GM08714 (cell line): ENCODE data around the gene ZNF366.

ENCODE experiments used
- H3K4me3 ChIP-seq: fragments of 200-500 bp; sonication (Bioruptor generic); 2 replicates; pipeline ENCODE4 v1.5.1; 2014; ENCODE audit warnings: mild to moderate bottlenecking, low read length, inconsistent platforms
- ZNF274 ChIP-seq: IDR thresholded peaks from 2 replicates; pipeline ENCODE4 v1.6.1; 2012; ENCODE audit warnings: mild to moderate bottlenecking, low read depth, low read length

ZNF366 gene

GRCh38 chr5:72509401-72509800, 2.2 kb upstream of the ZNF366 start:
- no peak for TF ChIP-seq ZNF274
- H3K4me3 ChIP-seq: no peak overlapping the region

DNA sequence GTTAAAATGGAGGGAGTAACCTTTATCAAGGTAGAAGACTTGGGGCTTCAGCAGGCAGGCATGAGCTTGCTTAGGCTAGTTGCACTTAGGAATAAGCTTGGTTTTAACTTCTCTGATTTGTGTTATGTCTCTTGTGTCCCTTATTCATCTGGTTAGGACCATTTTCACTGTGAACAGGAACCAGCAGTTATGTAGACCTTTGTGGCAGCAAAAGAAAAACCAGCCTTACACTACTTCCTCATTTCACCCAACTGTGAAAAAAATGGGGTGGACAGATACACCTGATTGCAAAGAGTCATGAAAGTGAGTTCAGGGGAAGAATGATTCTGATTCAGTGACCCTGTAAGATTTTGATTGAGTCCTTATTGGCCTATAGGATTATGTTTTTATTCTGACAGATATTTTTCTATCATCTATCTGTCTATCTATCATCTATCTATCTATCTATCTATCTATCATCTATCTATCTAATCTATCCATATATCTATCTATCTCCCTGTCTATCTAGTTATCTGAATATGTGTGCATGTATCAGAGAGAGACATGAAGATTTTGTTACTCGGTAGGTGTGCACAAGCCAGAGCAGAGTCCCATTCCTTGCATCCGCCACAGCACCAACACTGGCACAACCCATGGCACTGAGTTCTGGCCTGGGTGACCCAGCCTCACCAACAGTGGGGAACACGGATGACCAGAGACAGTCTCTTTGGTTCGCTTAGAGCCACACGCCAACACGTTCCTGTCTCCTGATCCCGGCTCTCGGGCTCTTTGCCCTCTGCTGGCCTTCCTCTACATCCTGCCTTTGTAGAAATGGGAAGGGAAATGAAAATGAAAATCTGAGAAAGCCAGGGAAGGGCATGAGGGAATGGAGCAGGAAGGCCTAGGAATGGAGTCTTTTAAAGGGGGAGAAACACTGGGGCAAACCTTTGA, 1.3 kb upstream of the ZNF366 start:
- TF ChIP-seq ZNF274: no peak
- H3K4me3 ChIP-seq: no peak overlapping the region

DNA sequence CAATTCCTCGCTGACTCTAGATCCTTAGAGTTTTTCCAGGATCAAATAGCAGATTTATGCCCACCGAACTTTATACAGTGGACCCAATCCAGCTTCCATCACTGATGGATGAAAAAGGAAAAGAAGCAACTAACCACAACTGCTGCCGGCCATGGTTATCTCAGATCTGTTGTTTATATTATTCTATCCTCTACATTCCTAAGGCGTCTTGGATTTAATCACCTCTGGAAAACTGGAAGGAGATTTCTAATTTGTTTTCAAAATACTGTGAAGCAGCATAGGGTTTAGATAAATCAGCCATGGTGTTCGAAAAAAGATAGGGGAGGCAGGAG, 663 bp upstream of the ZNF366 start:
- no peak for TF ChIP-seq ZNF274
- H3K4me3 ChIP-seq: no peak overlapping the region

DNA sequence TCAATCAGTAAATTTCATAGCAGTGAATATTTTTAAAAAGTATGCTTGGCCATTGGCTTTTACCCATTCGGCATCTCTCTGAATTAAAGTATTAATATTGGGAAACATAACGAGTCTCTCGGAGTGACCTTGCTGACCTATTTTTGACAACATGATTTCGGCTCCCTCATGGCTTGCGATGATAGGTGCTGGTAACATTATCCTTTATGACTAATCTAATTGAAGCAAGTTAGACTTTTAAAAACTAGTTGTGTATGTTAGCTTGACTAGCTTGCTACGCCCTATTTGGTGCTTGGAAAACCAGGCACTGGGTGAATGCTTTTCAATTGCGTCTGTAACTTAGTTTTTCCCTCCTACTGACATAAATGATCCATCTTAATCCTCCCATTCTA, 1.1 kb downstream of the ZNF366 start:
- no peak for TF ChIP-seq ZNF274
- H3K4me3 ChIP-seq: no peak overlapping the region

- H3K4me3 ChIP-seq: no peak overlapping the region
- no peak for TF ChIP-seq ZNF274
These were observed 1.6 kb downstream of the ZNF366 start for GRCh38 chr5:72505539-72506157.

- no peak for TF ChIP-seq ZNF274
- H3K4me3 ChIP-seq: no peak overlapping the region
These were observed 2.2 kb downstream of the ZNF366 start for GRCh38 chr5:72505016-72505415.

DNA sequence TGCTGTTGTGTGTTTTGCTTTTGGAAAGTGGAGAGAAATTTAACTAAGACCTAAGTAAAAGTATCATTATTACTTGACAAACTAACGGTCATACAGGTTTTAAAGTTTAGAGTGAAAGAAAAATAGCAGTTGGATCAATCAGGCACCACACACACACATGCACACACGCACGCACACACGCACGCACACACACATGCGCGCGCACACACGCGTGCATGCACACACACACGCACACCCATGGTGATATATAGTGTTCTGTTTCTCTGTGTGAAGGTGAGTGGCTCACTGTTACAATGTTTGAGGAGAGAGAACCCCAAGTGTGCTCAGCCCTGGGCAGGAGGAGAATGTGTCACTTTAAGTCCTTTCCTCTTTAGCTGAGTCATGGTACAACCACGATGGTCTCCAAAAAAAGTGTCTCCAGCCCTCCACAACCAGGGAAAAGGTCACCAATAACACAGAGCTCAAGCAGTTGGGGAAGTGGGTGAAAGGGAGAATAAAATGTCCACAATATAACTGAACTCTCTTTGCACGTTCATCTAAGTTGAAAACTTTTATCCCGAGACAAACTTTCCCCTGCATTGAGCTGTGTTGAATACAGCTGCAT, 3.2 kb downstream of the ZNF366 start:
- no peak overlapping the region for H3K4me3 ChIP-seq
- TF ChIP-seq ZNF274: no peak

- TF ChIP-seq ZNF274: no peak
- H3K4me3 ChIP-seq: no peak overlapping the region
These were observed 5.7 kb downstream of the ZNF366 start for GRCh38 chr5:72501488-72501887.

DNA sequence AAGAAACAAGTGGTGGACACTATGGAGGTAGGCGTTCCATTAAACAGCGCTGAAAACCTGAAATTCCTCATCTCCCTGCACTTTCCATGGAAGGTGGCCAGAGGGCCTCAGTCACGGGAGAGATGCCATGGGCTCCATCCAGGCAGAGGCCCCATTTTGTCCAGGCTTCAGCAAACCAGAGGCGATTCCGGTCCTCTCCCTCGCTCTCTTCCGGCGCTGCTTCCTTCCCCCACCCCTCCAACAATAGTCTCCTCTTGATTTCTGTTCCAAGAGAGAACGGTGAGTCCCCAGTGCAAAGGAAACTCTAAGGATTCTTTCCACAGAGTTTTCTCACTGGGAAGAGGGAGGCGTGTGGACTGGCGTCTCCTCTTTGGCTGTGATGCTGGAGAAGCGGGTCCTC, 7.5 kb downstream of the ZNF366 start:
- TF ChIP-seq ZNF274: no peak
- H3K4me3 ChIP-seq: no peak overlapping the region

DNA sequence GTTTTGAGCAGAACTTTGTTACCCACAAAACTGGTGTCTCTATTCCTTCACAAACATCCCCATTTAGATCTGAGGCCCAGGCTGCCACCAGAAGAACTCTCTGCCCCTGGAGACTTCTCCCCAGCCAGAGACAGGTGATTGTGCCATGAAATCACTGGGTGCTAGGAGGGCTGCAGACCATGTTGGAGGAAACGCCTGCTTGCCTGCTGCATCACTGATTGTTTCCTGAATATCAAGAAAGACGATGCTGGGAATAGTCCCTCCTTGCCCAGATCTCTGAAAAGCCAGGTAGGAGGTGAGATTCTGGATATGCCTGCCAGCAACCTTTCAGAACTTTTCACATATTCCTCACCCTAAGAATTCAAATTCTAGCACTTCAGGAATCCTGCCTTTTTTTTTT, 8.1 kb downstream of the ZNF366 start:
- no peak for TF ChIP-seq ZNF274
- H3K4me3 ChIP-seq: no peak overlapping the region

DNA sequence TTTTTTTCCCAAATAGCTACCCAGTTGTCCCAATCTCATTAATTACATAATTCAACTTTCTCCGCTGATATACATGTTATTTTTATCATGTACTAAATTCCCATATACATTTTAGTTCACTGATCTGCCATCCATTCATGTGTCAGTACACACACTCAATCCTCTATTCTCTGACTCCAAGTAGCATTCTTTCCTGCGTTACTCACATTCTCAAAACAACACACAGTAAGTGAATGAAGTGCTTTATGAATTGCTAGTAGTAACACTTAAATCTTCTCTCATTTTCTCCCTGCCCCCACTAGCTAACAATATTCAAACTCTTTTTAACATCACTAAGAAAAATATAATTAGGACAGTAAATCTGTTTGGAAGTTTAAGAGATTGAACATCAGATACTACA, 8.9 kb downstream of the ZNF366 start:
- H3K4me3 ChIP-seq: no peak overlapping the region
- no peak for TF ChIP-seq ZNF274

DNA sequence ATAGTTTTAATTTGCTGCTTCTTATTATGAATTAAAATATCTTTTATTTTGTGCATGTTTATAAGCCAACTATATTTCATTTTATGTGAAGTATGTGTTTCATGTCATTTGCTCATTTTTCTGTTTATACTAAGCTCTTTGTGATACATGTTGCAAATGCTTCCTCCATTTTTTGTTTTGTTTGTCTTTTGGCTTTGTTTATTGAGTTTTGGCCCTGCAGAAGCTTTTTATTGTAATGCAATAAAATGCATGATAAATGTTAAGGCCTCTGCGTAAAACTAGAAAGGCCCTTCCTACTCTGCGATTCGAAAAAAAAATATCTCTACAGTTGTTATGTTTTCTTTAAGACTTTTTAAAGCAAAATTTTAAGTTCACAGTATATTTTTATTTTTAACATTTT, 9.4 kb downstream of the ZNF366 start:
- no peak for TF ChIP-seq ZNF274
- H3K4me3 ChIP-seq: no peak overlapping the region

DNA sequence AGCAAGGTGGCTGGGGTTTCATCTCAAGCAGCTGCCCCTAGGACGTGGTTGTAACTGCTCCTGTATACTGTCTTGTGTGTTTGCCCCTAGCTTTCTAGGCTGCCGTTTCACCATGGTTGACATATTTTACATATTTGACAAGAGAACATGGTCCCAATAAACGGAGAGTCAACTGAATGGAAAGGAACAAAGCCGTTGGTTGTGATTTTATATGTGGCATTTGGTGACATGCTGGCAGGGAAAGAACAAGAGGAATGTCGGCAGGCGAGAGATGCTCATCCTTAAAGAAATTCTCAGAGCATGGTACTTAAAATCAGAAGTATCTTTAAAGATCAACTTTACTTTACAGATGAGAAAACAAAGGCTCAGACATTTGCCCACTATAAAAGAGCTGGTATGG, 11.8 kb downstream of the ZNF366 start:
- no peak for TF ChIP-seq ZNF274
- H3K4me3 ChIP-seq: no peak overlapping the region

GRCh38 chr5:72494623-72495124, 12.5 kb downstream of the ZNF366 start:
- TF ChIP-seq ZNF274: no peak
- no peak overlapping the region for H3K4me3 ChIP-seq

GRCh38 chr5:72489536-72489935, 17.7 kb downstream of the ZNF366 start:
- H3K4me3 ChIP-seq: no peak overlapping the region
- no peak for TF ChIP-seq ZNF274
